ENCODE data around the gene MPIG6B.

GRCh38 chr6:31702405-31702818, 20.8 kb upstream of the MPIG6B start:
- no peak for TF ChIP-seq POLR2A (IDR thresholded peaks at IDR 0.05; ENCODE audit: extremely low read depth, insufficient read length)
- TF ChIP-seq CTCF (IDR thresholded peaks at IDR 0.05; ENCODE audit: low read depth, low read length) = no peak
- no peak for TF ChIP-seq MAX (IDR thresholded peaks at IDR 0.05; ENCODE audit: low read depth, low read length)
- no peak for TF ChIP-seq MYC (IDR thresholded peaks at IDR 0.05; ENCODE audit: low read depth, low read length)

Data from NB4 (cell line).